HG02763 (cell line): ENCODE results near the gene FYN.
"Not testable (repeated sequence)": the region's sequence is repeated elsewhere in the genome, so short reads cannot be mapped to it uniquely, and the experiment has no call there.

Source experiments
- ATAC-seq: cut with Tn5 transposase; IDR thresholded peaks from one replicate; pipeline ENCODE4 v1.9.1; 2021; ENCODE audit warnings: mild to moderate bottlenecking, moderate library complexity; ENCODE audit not compliant: unreplicated experiment

Gene FYN

GRCh38 chr6:111687652-111688051 lies 185.6 kb downstream of the FYN start:
- ATAC-seq, result no peak

GRCh38 chr6:111686932-111687266 lies 186.4 kb downstream of the FYN start:
- ATAC-seq, result no peak

GRCh38 chr6:111686249-111686931 lies 186.9 kb downstream of the FYN start:
- no peak for ATAC-seq

- ATAC-seq, result no peak
These were observed 187.7 kb downstream of the FYN start for GRCh38 chr6:111685526-111685925.

- ATAC-seq, result no peak
These were observed 188.2 kb downstream of the FYN start for GRCh38 chr6:111685058-111685457.

- no peak for ATAC-seq
These were observed 189.4 kb downstream of the FYN start for GRCh38 chr6:111683749-111684267.

- no peak for ATAC-seq
These were observed 190.1 kb downstream of the FYN start for GRCh38 chr6:111683157-111683556.

GRCh38 chr6:111681860-111682259 lies 191.4 kb downstream of the FYN start:
- ATAC-seq, result no peak

- ATAC-seq, result not testable (repeated sequence)
These were observed 192.2 kb downstream of the FYN start for GRCh38 chr6:111680811-111681609.

- no peak for ATAC-seq
These were observed 193.1 kb downstream of the FYN start for GRCh38 chr6:111680015-111680712.

- no peak for ATAC-seq
These were observed 194.0 kb downstream of the FYN start for GRCh38 chr6:111679126-111679858.

GRCh38 chr6:111677249-111677990 lies 195.8 kb downstream of the FYN start:
- no peak for ATAC-seq

GRCh38 chr6:111676383-111676782 lies 196.9 kb downstream of the FYN start:
- ATAC-seq, result no peak

GRCh38 chr6:111674883-111675282 lies 198.4 kb downstream of the FYN start:
- ATAC-seq, result no peak

- no peak for ATAC-seq
These were observed 198.8 kb downstream of the FYN start for GRCh38 chr6:111674413-111674812.

- no peak for ATAC-seq
These were observed 199.3 kb downstream of the FYN start for GRCh38 chr6:111673937-111674336.

GRCh38 chr6:111673532-111673931 lies 199.7 kb downstream of the FYN start:
- no peak for ATAC-seq

GRCh38 chr6:111672761-111673450 lies 200.3 kb downstream of the FYN start:
- no peak for ATAC-seq

- ATAC-seq, result no peak
These were observed 203.9 kb downstream of the FYN start for GRCh38 chr6:111669326-111669725.

GRCh38 chr6:111668410-111668809 lies 204.8 kb downstream of the FYN start:
- ATAC-seq, result no peak
